Measurements from ENCODE around the gene XRCC1. TPM values are rescaled to one million over a fixed set of nuclear protein-coding genes. Genes with fewer than 3 reads are reported as not detected.

XRCC1 gene
- total and polyA plus RNA-seq, 9 of the 15 experiments (the other 6 are each of a cell fraction or from before 2014, with no cell fraction given), result 1.5 to 36.9 (median 24.9) TPM

- TF ChIP-seq ARID1B (IDR thresholded peaks at IDR 0.05), result peak; percentile 91
- TF ChIP-seq MTA2 (IDR thresholded peaks at IDR 0.05; ENCODE audit: low read depth), result peak; percentile 69
- peak; percentile 79 for TF ChIP-seq EP300 (IDR thresholded peaks at IDR 0.05; ENCODE audit: low read length)
- TF ChIP-seq PML (IDR thresholded peaks at IDR 0.05; ENCODE audit: low read length), result peak; percentile 63; the same call in 1 of the 2 replicates
- no peak for TF ChIP-seq TCF7 (IDR thresholded peaks at IDR 0.05; ENCODE audit: borderline replicate concordance)
- peak; percentile 45; the same call in 1 of the 2 replicates for TF ChIP-seq GATA2 (CRISPR knock-in tag; IDR thresholded peaks at IDR 0.05)
- TF ChIP-seq TCF3 (CRISPR knock-in tag; IDR thresholded peaks at IDR 0.05), result peak; percentile 86
- no peak for TF ChIP-seq PURB (CRISPR knock-in tag; IDR thresholded peaks at IDR 0.05; ENCODE audit: low read depth)
- TF ChIP-seq CBFA2T3 (IDR thresholded peaks at IDR 0.05), result peak; percentile 93
- peak; percentile 86 for TF ChIP-seq CBFA2T2 (conservative IDR thresholded peaks at IDR 0.05)
- no peak for TF ChIP-seq CREB3 (tag; conservative IDR thresholded peaks at IDR 0.05; ENCODE audit: low read depth)
- TF ChIP-seq HMBOX1 (IDR thresholded peaks at IDR 0.05), result peak; percentile 92
- TF ChIP-seq ZNF696 (CRISPR knock-in tag; conservative IDR thresholded peaks at IDR 0.05), result no peak
- no peak for TF ChIP-seq RERE (CRISPR knock-in tag; IDR thresholded peaks at IDR 0.05; ENCODE audit: borderline replicate concordance)
- TF ChIP-seq ZNF717 (CRISPR knock-in tag; IDR thresholded peaks at IDR 0.05), result no peak
- TF ChIP-seq, protein P1, sequence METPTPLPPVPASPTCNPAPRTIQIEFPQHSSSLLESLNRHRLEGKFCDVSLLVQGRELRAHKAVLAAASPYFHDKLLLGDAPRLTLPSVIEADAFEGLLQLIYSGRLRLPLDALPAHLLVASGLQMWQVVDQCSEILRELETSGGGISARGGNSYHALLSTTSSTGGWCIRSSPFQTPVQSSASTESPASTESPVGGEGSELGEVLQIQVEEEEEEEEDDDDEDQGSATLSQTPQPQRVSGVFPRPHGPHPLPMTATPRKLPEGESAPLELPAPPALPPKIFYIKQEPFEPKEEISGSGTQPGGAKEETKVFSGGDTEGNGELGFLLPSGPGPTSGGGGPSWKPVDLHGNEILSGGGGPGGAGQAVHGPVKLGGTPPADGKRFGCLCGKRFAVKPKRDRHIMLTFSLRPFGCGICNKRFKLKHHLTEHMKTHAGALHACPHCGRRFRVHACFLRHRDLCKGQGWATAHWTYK (CRISPR knock-in tag; IDR thresholded peaks at IDR 0.05), result no peak
- peak; percentile 26; the same call in 1 of the 2 replicates for TF ChIP-seq FOXM1 (IDR thresholded peaks at IDR 0.05; ENCODE audit: low read depth)
- TF ChIP-seq FOXM1 (CRISPR knock-in tag; IDR thresholded peaks at IDR 0.05; ENCODE audit: low read depth), result no peak
Measured at GRCh38 chr19:43616306-43616705, 41.0 kb upstream of the XRCC1 start (continued).
